GM23338 (cell line): ENCODE measurements around the gene GTF3C6. TPM values are rescaled to one million over a fixed set of nuclear protein-coding genes. Genes with fewer than 3 reads are reported as not detected.
A peak's percentile ranks its signal among the peaks of the same experiment; 100 is the strongest.

Source experiments
- ATAC-seq: fragments of 200-7000 bp; cut with Tn5 transposase; 3 replicates; pipeline ENCODE4 v1.9.1; 2020
- DNase-seq: peaks from one replicate; pipeline ENCODE4 v3.0.0-alpha.2; 2015; ENCODE audit warnings: low spot score
- H2AFZ ChIP-seq: fragments of 200-600 bp; sonication (generic); 2 replicates; pipeline ENCODE4 v1.8.0; 2016; ENCODE audit warnings: antibody characterized with exemption, mild to moderate bottlenecking, moderate library complexity
- H3F3A ChIP-seq: fragments of 200-600 bp; sonication (generic); replicated peaks from 2 replicates; pipeline ENCODE4 v1.8.0; 2017; ENCODE audit warnings: antibody characterized with exemption, mixed run types, low read depth
- H3K27ac ChIP-seq: fragments of 200-600 bp; sonication (generic); 2 replicates; pipeline ENCODE4 v1.6.1; 2016; ENCODE audit warnings: low read depth
- H3K27me3 ChIP-seq: fragments of 200-600 bp; sonication (generic); 2 replicates; pipeline ENCODE4 v1.8.0; 2016; ENCODE audit warnings: mild to moderate bottlenecking, mixed run types, moderate library complexity; ENCODE audit not compliant: insufficient read depth
- H3K36me3 ChIP-seq: fragments of 200-600 bp; sonication (generic); 2 replicates; pipeline ENCODE4 v1.8.0; 2016; ENCODE audit warnings: mild to moderate bottlenecking; ENCODE audit not compliant: insufficient read depth
- H3K4me1 ChIP-seq: fragments of 200-600 bp; sonication (generic); 2 replicates; pipeline ENCODE4 v1.8.0; 2016; ENCODE audit warnings: mild to moderate bottlenecking, moderate library complexity; ENCODE audit not compliant: insufficient read depth
- H3K4me2 ChIP-seq: fragments of 200-600 bp; sonication (generic); 2 replicates; pipeline ENCODE4 v1.7.1; 2017; ENCODE audit warnings: mixed run types
- H3K4me3 ChIP-seq: fragments of 200-600 bp; sonication (generic); 2 replicates; pipeline ENCODE4 v1.6.1; 2016; ENCODE audit warnings: mixed run types
- H3K79me2 ChIP-seq: fragments of 200-600 bp; sonication (generic); replicated peaks from 2 replicates; pipeline ENCODE4 v1.8.0; 2017; ENCODE audit warnings: mild to moderate bottlenecking; ENCODE audit not compliant: insufficient read depth
- H3K9me2 ChIP-seq: fragments of 200-600 bp; sonication (generic); 2 replicates; pipeline ENCODE4 v1.8.0; 2017; ENCODE audit not compliant: insufficient read depth
- H4K20me1 ChIP-seq: fragments of 200-600 bp; sonication (generic); replicated peaks from 2 replicates; pipeline ENCODE4 v1.8.0; 2017; ENCODE audit warnings: mild to moderate bottlenecking; ENCODE audit not compliant: insufficient read depth
- H3K27ac Mint-ChIP-seq: 2 replicates; pipeline ENCODE4 v1.8.0; 2020; ENCODE audit warnings: inconsistent platforms, mild to moderate bottlenecking, moderate library complexity, mixed read lengths
- H3K27me3 Mint-ChIP-seq: 3 replicates; pipeline ENCODE4 v1.8.0; 2022; ENCODE audit warnings: low read depth, mild to moderate bottlenecking, moderate library complexity, mixed read lengths, inconsistent platforms; ENCODE audit not compliant: insufficient read depth, poor library complexity
- H3K36me3 Mint-ChIP-seq: 3 replicates; pipeline ENCODE4 v1.8.0; 2021; ENCODE audit warnings: low read depth, mild to moderate bottlenecking, inconsistent platforms, moderate library complexity, mixed read lengths
- H3K4me1 Mint-ChIP-seq: 3 replicates; pipeline ENCODE4 v1.8.0; 2020; ENCODE audit warnings: mild to moderate bottlenecking, inconsistent platforms, mixed read lengths
- H3K4me3 Mint-ChIP-seq: 3 replicates; pipeline ENCODE4 v1.8.0; 2021; ENCODE audit warnings: moderate library complexity, mild to moderate bottlenecking, inconsistent platforms, mixed read lengths
- H3K9me3 Mint-ChIP-seq: 3 replicates; pipeline ENCODE4 v1.8.0; 2020; ENCODE audit warnings: moderate library complexity, mild to moderate bottlenecking, inconsistent platforms, mixed read lengths
- CREB1 ChIP-seq: fragments of 250-450 bp; sonication (Bioruptor Pico); IDR thresholded peaks from 2 replicates; pipeline ENCODE4 v1.5.0; 2020; ENCODE audit warnings: low read depth, mild to moderate bottlenecking, moderate library complexity
- CTCF ChIP-seq, 2 experiments: fragments of 200-600 bp in 1 of 2; sonication (generic) in 1 of 2; conservative IDR thresholded peaks; 2 replicates each; pipeline versions ENCODE4 v1.5.1 to v1.6.1; 2016 to 2017; ENCODE audit warnings: antibody characterized with exemption in 2 of 2, low read depth in 2 of 2, mild to moderate bottlenecking in 2 of 2, moderate library complexity in 1 of 2
- ETS1 ChIP-seq: IDR thresholded peaks from 2 replicates; pipeline ENCODE4 v1.6.1; 2016; ENCODE audit warnings: antibody characterized with exemption
- EZH2 ChIP-seq: fragments of 200-600 bp; sonication (generic); IDR thresholded peaks from one replicate; pipeline ENCODE4 v1.8.0; 2017; ENCODE audit warnings: antibody characterized with exemption, mild to moderate bottlenecking, low read depth; ENCODE audit not compliant: unreplicated experiment
- EZH2phosphoT487 ChIP-seq: fragments of 200-600 bp; sonication (generic); IDR thresholded peaks from one replicate; pipeline ENCODE4 v1.8.1; 2018; ENCODE audit warnings: antibody characterized with exemption; ENCODE audit not compliant: unreplicated experiment
- JUNB ChIP-seq: IDR thresholded peaks from one replicate; pipeline ENCODE4 v1.6.1; 2016; ENCODE audit warnings: antibody characterized with exemption; ENCODE audit not compliant: unreplicated experiment
- NANOG ChIP-seq: IDR thresholded peaks from 2 replicates; pipeline ENCODE4 v1.6.1; 2016; ENCODE audit warnings: antibody characterized with exemption, borderline replicate concordance
- POLR2AphosphoS5 ChIP-seq: IDR thresholded peaks from 2 replicates; pipeline ENCODE4 v1.6.1; 2016; ENCODE audit warnings: antibody characterized with exemption, low read depth
- STAT1 ChIP-seq: IDR thresholded peaks from one replicate; pipeline ENCODE4 v1.6.1; 2016; ENCODE audit warnings: antibody characterized with exemption; ENCODE audit not compliant: unreplicated experiment
- ZNF114 ChIP-seq: fragments of 250-450 bp; sonication (Bioruptor Pico); IDR thresholded peaks from 2 replicates; pipeline ENCODE4 v1.5.0; 2020; ENCODE audit warnings: mild to moderate bottlenecking, moderate library complexity
- ZNF331 ChIP-seq: fragments of 250-450 bp; sonication (Bioruptor Pico); IDR thresholded peaks from 2 replicates; pipeline ENCODE4 v1.5.0; 2020; ENCODE audit warnings: low read depth, mild to moderate bottlenecking, moderate library complexity
- ZNF462 ChIP-seq: fragments of 250-450 bp; sonication (Bioruptor Pico); IDR thresholded peaks from 2 replicates; pipeline ENCODE4 v1.5.0; 2020; ENCODE audit warnings: mild to moderate bottlenecking, moderate library complexity
- long read RNA-seq: library from polyadenylated mRNA; unstranded; transcript quantifications from one replicate; pipeline ENCODE4 v2.0.0, GENCODE V29; 2020; ENCODE audit not compliant: unreplicated experiment
- polyA plus RNA-seq: library from polyadenylated mRNA; unstranded; fragments of >200 nt; fragmentation: Nextera tagmentation; extraction: Ambion mirVana; gene quantifications from 2 replicates; pipeline ENCODE4 v1.2.1, GENCODE V29; 2016
- total RNA-seq: library from RNA; depleted of rRNA; stranded (reverse); fragments of >200 nt; shearing (Covaris generic); gene quantifications from 2 replicates; pipeline ENCODE4 v1.2.3, GENCODE V29; 2014; rRNA removed
- TF ChIP-seq, protein P1 (sequence below): IDR thresholded peaks from one replicate; pipeline ENCODE4 v1.6.1; 2018; ENCODE audit warnings: antibody characterized with exemption; ENCODE audit not compliant: unreplicated experiment

The GTF3C6 gene
- total RNA-seq (41.2 and 44.9 TPM in 2 replicates), polyA plus RNA-seq (221 and 245 TPM in 2 replicates)
- long read RNA-seq, transcript GTF3C6-201 (6 exons, 952 nt): major isoform, 50 of 57 reads
- long read RNA-seq, partial matches to known transcripts: 0 of 57 reads
- long read RNA-seq, other reads (novel, unspliced or antisense): 7 of 57 reads

DNA sequence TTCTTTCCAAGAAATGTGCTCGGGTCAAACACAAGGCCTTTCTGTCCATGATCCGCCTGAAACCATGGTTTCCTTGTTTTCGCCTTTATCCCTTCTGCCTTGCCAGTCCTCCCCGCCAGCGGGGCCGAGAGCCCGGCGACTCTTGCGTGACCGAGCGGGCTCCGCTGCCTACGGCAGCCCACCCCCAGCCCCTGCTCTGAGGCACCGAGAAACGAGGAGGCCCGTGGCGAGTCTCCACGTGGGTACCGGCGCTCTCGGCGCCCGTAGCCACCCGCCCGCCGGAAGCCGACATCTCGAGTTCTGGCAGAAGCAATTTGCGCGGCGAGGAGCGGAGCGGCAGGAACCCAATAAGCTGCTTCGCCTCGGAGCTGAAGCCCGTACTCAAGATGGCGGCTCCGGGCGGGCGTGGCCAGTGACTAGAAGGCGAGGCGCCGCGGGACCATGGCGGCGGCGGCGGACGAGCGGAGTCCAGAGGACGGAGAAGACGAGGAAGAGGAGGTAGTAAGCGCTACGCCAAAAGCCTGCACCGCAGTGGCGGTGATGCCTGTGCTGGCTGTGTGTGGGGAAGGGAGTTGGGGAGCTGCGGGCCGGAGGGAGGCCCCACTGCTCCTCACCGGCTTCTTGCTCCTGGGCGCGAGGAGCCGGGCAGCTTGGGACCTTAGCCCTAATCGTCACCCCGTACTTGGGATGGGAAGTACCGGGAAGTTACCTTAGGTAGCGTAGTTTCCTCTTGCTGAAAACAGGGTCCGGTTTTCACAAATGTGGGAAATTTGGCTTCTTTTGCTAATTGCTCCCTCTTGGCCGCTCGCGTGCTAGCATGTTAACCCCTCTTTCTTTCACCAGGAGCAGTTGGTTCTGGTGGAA is at the start of gene GTF3C6:
GTF3C6 (plus strand) TSS at position 378 of the 864 bp plus-strand sequence; CDS start at position 442, 64 bp downstream.
- H3K36me3 ChIP-seq: peaks cover 26% of the 10 kb centered on the region
- Mint-ChIP-seq H3K4me1 (peaks cover 5% of the 10 kb centered on the region), H3K27me3 (peaks cover 5% of the 10 kb centered on the region), H3K4me3 (peak within 1 kb of the TSS; percentile 95), H3K9me3 (no peaks in the 10 kb centered on the region), H3K36me3 (peaks cover 46% of the 10 kb centered on the region), H3K27ac (peak within 1 kb of the TSS; percentile 99)
- H3K79me2 ChIP-seq: peaks cover 8% of the 10 kb centered on the region; the same call in 1 of the 2 replicates
- TF ChIP-seq, protein P1, sequence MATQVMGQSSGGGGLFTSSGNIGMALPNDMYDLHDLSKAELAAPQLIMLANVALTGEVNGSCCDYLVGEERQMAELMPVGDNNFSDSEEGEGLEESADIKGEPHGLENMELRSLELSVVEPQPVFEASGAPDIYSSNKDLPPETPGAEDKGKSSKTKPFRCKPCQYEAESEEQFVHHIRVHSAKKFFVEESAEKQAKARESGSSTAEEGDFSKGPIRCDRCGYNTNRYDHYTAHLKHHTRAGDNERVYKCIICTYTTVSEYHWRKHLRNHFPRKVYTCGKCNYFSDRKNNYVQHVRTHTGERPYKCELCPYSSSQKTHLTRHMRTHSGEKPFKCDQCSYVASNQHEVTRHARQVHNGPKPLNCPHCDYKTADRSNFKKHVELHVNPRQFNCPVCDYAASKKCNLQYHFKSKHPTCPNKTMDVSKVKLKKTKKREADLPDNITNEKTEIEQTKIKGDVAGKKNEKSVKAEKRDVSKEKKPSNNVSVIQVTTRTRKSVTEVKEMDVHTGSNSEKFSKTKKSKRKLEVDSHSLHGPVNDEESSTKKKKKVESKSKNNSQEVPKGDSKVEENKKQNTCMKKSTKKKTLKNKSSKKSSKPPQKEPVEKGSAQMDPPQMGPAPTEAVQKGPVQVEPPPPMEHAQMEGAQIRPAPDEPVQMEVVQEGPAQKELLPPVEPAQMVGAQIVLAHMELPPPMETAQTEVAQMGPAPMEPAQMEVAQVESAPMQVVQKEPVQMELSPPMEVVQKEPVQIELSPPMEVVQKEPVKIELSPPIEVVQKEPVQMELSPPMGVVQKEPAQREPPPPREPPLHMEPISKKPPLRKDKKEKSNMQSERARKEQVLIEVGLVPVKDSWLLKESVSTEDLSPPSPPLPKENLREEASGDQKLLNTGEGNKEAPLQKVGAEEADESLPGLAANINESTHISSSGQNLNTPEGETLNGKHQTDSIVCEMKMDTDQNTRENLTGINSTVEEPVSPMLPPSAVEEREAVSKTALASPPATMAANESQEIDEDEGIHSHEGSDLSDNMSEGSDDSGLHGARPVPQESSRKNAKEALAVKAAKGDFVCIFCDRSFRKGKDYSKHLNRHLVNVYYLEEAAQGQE: peak; percentile 6
- TF ChIP-seq ETS1 (peak; percentile 83), EZH2phosphoT487 (no peak), ZNF331 (CRISPR knock-in tag) (no peak), JUNB (no peak), EZH2 (no peak), STAT1 (no peak), CREB1 (CRISPR knock-in tag) (peak; percentile 61), ZNF114 (CRISPR knock-in tag) (no peak), ZNF462 (CRISPR knock-in tag) (no peak), POLR2AphosphoS5 (peak; percentile 95), NANOG (no peak), CTCF (conservative IDR thresholded peaks at IDR 0.05; ENCODE audit: low read depth in 2 of 2) (no peak)
- DNase-seq: peak; percentile 97
- H3K9me2 ChIP-seq: no peaks in the 10 kb centered on the region
- peak within 1 kb of the TSS; percentile 90 for H2AFZ ChIP-seq
- no peaks in the 10 kb centered on the region for H4K20me1 ChIP-seq
- peak within 1 kb of the TSS; percentile 74 for H3K4me3 ChIP-seq
- peak; percentile 98 for ATAC-seq
- H3K27ac ChIP-seq: peak within 1 kb of the TSS; percentile 94
- peak within 1 kb of the TSS; percentile 83 for H3K4me2 ChIP-seq
- H3K27me3 ChIP-seq: no peaks in the 10 kb centered on the region
- H3F3A ChIP-seq: 0 out of 2 replicates have a peak, but pooled peaks cover 7% of the 10 kb centered on the region
- no peaks in the 10 kb centered on the region for H3K4me1 ChIP-seq
